Stimulated activated effector memory CD8-positive, alpha-beta T cell treated with anti-CD3 and anti-CD28 coated beads, Interleukin-12 subunit alpha, Interleukin-12 subunit beta, amount 100 ng/mL, for 72 hours (primary cell): ENCODE measurements around the gene C1QTNF6.
A peak's percentile ranks its signal among the peaks of the same experiment; 100 is the strongest.

Source experiments
- ATAC-seq: fragments of 150-1000 bp; cut with Tn5 transposase; 2 replicates; pipeline ENCODE4 v1.10.0; 2021
- DNase-seq, 2 donors: peaks; one replicate each; pipeline ENCODE4 v3.0.0; 2021 to 2022; ENCODE audit warnings: low spot score in 2 of 2
- H3K27ac Mint-ChIP-seq: one replicate; pipeline ENCODE4 v1.8.0; 2022; ENCODE audit warnings: mild to moderate bottlenecking, mixed read lengths
- H3K36me3 Mint-ChIP-seq: one replicate; pipeline ENCODE4 v1.8.0; 2022; ENCODE audit warnings: mild to moderate bottlenecking, mixed read lengths
- H3K4me1 Mint-ChIP-seq: one replicate; pipeline ENCODE4 v1.8.0; 2022; ENCODE audit warnings: mixed read lengths
- H3K4me3 Mint-ChIP-seq: one replicate; pipeline ENCODE4 v1.8.0; 2022; ENCODE audit warnings: mild to moderate bottlenecking, mixed read lengths
- H3K9me3 Mint-ChIP-seq: one replicate; pipeline ENCODE4 v1.8.0; 2022; ENCODE audit warnings: mixed read lengths

Gene C1QTNF6

GRCh38 chr22:37169947-37170688, 17.9 kb downstream of the C1QTNF6 start:
- peak overlapping the region; percentile 33 for H3K27ac Mint-ChIP-seq
- H3K9me3 Mint-ChIP-seq, result no peaks in the 10 kb centered on the region
- DNase-seq, result no peak
- ATAC-seq, result no peak
- peaks cover 6% of the 10 kb centered on the region for H3K36me3 Mint-ChIP-seq
- H3K4me3 Mint-ChIP-seq, result no peak overlapping the region
- peaks cover 59% of the 10 kb centered on the region for H3K4me1 Mint-ChIP-seq

- H3K4me1 Mint-ChIP-seq, result peaks cover 66% of the 10 kb centered on the region
- H3K27ac Mint-ChIP-seq, result peak overlapping the region; percentile 88
- DNase-seq (no peak), ATAC-seq (no peak)
- H3K4me3 Mint-ChIP-seq, result peak overlapping the region; percentile 77
- H3K36me3 Mint-ChIP-seq, result peaks cover 9% of the 10 kb centered on the region
- H3K9me3 Mint-ChIP-seq, result no peaks in the 10 kb centered on the region
These were observed 18.6 kb downstream of the C1QTNF6 start for GRCh38 chr22:37169406-37169805.

- peak overlapping the region; percentile 88 for H3K27ac Mint-ChIP-seq
- peaks cover 79% of the 10 kb centered on the region for H3K4me1 Mint-ChIP-seq
- DNase-seq (no peak), ATAC-seq (no peak)
- no peaks in the 10 kb centered on the region for H3K9me3 Mint-ChIP-seq
- H3K36me3 Mint-ChIP-seq, result peaks cover 20% of the 10 kb centered on the region
- H3K4me3 Mint-ChIP-seq, result peak overlapping the region; percentile 77
These were observed 19.9 kb downstream of the C1QTNF6 start for GRCh38 chr22:37167981-37168647.

GRCh38 chr22:37167176-37167980, 20.7 kb downstream of the C1QTNF6 start:
- peaks cover 27% of the 10 kb centered on the region for H3K36me3 Mint-ChIP-seq
- H3K4me3 Mint-ChIP-seq, result peak overlapping the region; percentile 77
- H3K4me1 Mint-ChIP-seq, result peaks cover 86% of the 10 kb centered on the region
- ATAC-seq, result no peak
- H3K27ac Mint-ChIP-seq, result peak overlapping the region; percentile 88
- DNase-seq, result no peak
- no peaks in the 10 kb centered on the region for H3K9me3 Mint-ChIP-seq

- Mint-ChIP-seq H3K4me3 (peak overlapping the region; percentile 77), H3K9me3 (no peaks in the 10 kb centered on the region), H3K36me3 (peaks cover 33% of the 10 kb centered on the region), H3K4me1 (peaks cover 92% of the 10 kb centered on the region), H3K27ac (peak overlapping the region; percentile 88)
- ATAC-seq (no peak), DNase-seq (peak; percentile 75 to 93)
These were observed 21.4 kb downstream of the C1QTNF6 start for GRCh38 chr22:37166675-37167066.

GRCh38 chr22:37165940-37166674, 21.9 kb downstream of the C1QTNF6 start:
- H3K36me3 Mint-ChIP-seq, result peaks cover 35% of the 10 kb centered on the region
- DNase-seq (peak in 1 of 2 donors; percentile 66), ATAC-seq (no peak)
- H3K27ac Mint-ChIP-seq, result peak overlapping the region; percentile 88
- H3K4me3 Mint-ChIP-seq, result peak overlapping the region; percentile 77
- H3K4me1 Mint-ChIP-seq, result peaks cover 94% of the 10 kb centered on the region
- no peaks in the 10 kb centered on the region for H3K9me3 Mint-ChIP-seq

GRCh38 chr22:37165066-37165465, 23.0 kb downstream of the C1QTNF6 start:
- Mint-ChIP-seq H3K4me1 (peaks cover 96% of the 10 kb centered on the region), H3K36me3 (peaks cover 35% of the 10 kb centered on the region), H3K27ac (peak overlapping the region; percentile 93), H3K4me3 (peak overlapping the region; percentile 77), H3K9me3 (no peaks in the 10 kb centered on the region)
- ATAC-seq (no peak), DNase-seq (no peak)

- peaks cover 96% of the 10 kb centered on the region for H3K4me1 Mint-ChIP-seq
- DNase-seq (no peak), ATAC-seq (no peak)
- peak overlapping the region; percentile 93 for H3K27ac Mint-ChIP-seq
- no peaks in the 10 kb centered on the region for H3K9me3 Mint-ChIP-seq
- H3K36me3 Mint-ChIP-seq, result peaks cover 35% of the 10 kb centered on the region
- peak overlapping the region; percentile 77 for H3K4me3 Mint-ChIP-seq
These were observed 23.6 kb downstream of the C1QTNF6 start for GRCh38 chr22:37164505-37164887.

GRCh38 chr22:37163575-37164504, 24.2 kb downstream of the C1QTNF6 start:
- peak overlapping the region; percentile 93 for H3K27ac Mint-ChIP-seq
- H3K4me1 Mint-ChIP-seq, result peaks cover 96% of the 10 kb centered on the region

GRCh38 chr22:37163096-37163489, 25.0 kb downstream of the C1QTNF6 start:
- H3K9me3 Mint-ChIP-seq, result no peaks in the 10 kb centered on the region
- ATAC-seq (no peak), DNase-seq (no peak)
- H3K4me3 Mint-ChIP-seq, result peak overlapping the region; percentile 77
- H3K36me3 Mint-ChIP-seq, result peaks cover 35% of the 10 kb centered on the region
- peaks cover 96% of the 10 kb centered on the region for H3K4me1 Mint-ChIP-seq
- peak overlapping the region; percentile 93 for H3K27ac Mint-ChIP-seq

More at GRCh38 chr22:37163575-37164504, 24.2 kb downstream of the C1QTNF6 start:
- Mint-ChIP-seq H3K9me3 (no peaks in the 10 kb centered on the region), H3K4me3 (peak overlapping the region; percentile 77), H3K36me3 (peaks cover 35% of the 10 kb centered on the region)
- ATAC-seq (peak; percentile 79), DNase-seq (peak; percentile 54 to 92)

GRCh38 chr22:37162221-37163095, 25.6 kb downstream of the C1QTNF6 start:
- Mint-ChIP-seq H3K36me3 (peaks cover 35% of the 10 kb centered on the region), H3K4me3 (peak overlapping the region; percentile 77), H3K27ac (peak overlapping the region; percentile 93), H3K9me3 (no peaks in the 10 kb centered on the region), H3K4me1 (peaks cover 96% of the 10 kb centered on the region)
- ATAC-seq (peak; percentile 79), DNase-seq (peak; percentile 73 to 96)

GRCh38 chr22:37161443-37161842, 26.6 kb downstream of the C1QTNF6 start:
- Mint-ChIP-seq H3K36me3 (peaks cover 31% of the 10 kb centered on the region), H3K4me3 (peak overlapping the region; percentile 77), H3K4me1 (peaks cover 96% of the 10 kb centered on the region), H3K9me3 (no peaks in the 10 kb centered on the region), H3K27ac (peak overlapping the region; percentile 93)
- DNase-seq, result peak in 1 of 2 donors; percentile 77
- no peak for ATAC-seq

GRCh38 chr22:37160027-37160426, 28.0 kb downstream of the C1QTNF6 start:
- peaks cover 30% of the 10 kb centered on the region for H3K36me3 Mint-ChIP-seq
- H3K4me3 Mint-ChIP-seq, result peak overlapping the region; percentile 77
- DNase-seq, result no peak
- H3K27ac Mint-ChIP-seq, result peak overlapping the region; percentile 80
- no peak for ATAC-seq
- peaks cover 97% of the 10 kb centered on the region for H3K4me1 Mint-ChIP-seq
- H3K9me3 Mint-ChIP-seq, result no peaks in the 10 kb centered on the region
